ENCODE measurements around the gene HIVEP2.

DNA sequence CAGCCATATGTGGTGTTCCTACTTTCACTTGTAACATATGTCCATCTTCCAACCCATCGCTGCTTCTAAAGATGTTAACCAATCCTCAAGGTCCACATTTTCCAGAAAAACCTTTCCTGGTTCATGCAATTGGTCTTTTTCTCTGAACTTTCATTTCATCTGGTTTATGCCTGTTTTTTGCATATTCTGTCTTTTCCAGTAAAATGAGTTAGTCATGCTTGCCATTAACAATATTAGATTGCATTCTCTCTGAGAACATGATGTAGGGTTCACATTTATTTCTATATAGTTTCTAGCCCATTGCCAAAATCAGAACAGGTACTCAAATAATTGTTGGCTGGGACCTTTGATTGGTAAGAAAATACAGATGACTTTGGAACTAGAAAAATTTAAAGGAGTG lies 36.7 kb downstream of the HIVEP2 start:
- no peak for TF ChIP-seq CTCF (IDR thresholded peaks at IDR 0.05)
- no peak for TF ChIP-seq POLR2AphosphoS5 (IDR thresholded peaks at IDR 0.05; ENCODE audit: low read depth, low read length)
- TF ChIP-seq, protein P1, sequence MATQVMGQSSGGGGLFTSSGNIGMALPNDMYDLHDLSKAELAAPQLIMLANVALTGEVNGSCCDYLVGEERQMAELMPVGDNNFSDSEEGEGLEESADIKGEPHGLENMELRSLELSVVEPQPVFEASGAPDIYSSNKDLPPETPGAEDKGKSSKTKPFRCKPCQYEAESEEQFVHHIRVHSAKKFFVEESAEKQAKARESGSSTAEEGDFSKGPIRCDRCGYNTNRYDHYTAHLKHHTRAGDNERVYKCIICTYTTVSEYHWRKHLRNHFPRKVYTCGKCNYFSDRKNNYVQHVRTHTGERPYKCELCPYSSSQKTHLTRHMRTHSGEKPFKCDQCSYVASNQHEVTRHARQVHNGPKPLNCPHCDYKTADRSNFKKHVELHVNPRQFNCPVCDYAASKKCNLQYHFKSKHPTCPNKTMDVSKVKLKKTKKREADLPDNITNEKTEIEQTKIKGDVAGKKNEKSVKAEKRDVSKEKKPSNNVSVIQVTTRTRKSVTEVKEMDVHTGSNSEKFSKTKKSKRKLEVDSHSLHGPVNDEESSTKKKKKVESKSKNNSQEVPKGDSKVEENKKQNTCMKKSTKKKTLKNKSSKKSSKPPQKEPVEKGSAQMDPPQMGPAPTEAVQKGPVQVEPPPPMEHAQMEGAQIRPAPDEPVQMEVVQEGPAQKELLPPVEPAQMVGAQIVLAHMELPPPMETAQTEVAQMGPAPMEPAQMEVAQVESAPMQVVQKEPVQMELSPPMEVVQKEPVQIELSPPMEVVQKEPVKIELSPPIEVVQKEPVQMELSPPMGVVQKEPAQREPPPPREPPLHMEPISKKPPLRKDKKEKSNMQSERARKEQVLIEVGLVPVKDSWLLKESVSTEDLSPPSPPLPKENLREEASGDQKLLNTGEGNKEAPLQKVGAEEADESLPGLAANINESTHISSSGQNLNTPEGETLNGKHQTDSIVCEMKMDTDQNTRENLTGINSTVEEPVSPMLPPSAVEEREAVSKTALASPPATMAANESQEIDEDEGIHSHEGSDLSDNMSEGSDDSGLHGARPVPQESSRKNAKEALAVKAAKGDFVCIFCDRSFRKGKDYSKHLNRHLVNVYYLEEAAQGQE (IDR thresholded peaks at IDR 0.05; ENCODE audit: insufficient read depth in 1 of 2, low read depth in 2 of 2, low read length in 1 of 2): no peak

Measured in Panc1 (cell line).